HCT116 (cell line): Measurements from ENCODE around the gene ADCY1. TPM values are rescaled to one million over a fixed set of nuclear protein-coding genes. Genes with fewer than 3 reads are reported as not detected.

Experiments used
- ATAC-seq: fragments of 200-7000 bp; cut with Tn5 transposase; 2 replicates; pipeline ENCODE4 v1.9.1; 2020; ENCODE audit warnings: mild to moderate bottlenecking, moderate library complexity
- BruUV-seq: library from RNA; stranded (reverse); fragments of 400-500 nt; replicated peaks from 2 replicates; lab custom pipeline; 2021; lab: Mats Ljungman, UMichigan
- CTCF ChIA-PET: fragments of 300-600 bp; sonication (Branson Sonifier 250); formaldehyde crosslinking; loops from one replicate; lab custom pipeline; 2021; ENCODE audit warnings: antibody characterized with exemption; lab: Charles Lee
- POLR2A ChIA-PET: fragments of 300-600, 350-600 bp; sonication (Branson Sonifier 250); formaldehyde crosslinking; loops from one replicate; lab custom pipeline; 2021; ENCODE audit warnings: antibody characterized with exemption; lab: Charles Lee
- RAD21 ChIA-PET, 2 experiments: fragments of 300-600 bp; sonication (Branson Sonifier 250); formaldehyde crosslinking; loops; one replicate each; lab custom pipeline; 2023; ENCODE audit warnings: low total read pairs in 2 of 2; ENCODE audit not compliant: uncharacterized antibody in 2 of 2, unreplicated experiment in 2 of 2, low non-redundant PET in 1 of 2; lab: Charles Lee
- DNase-seq: peaks from one replicate; pipeline ENCODE4 v3.0.0-alpha.2; 2010; ENCODE audit warnings: low read depth, low spot score
- H2AFZ ChIP-seq: fragments of 200-600 bp; shearing (Covaris generic), sonication (generic); 2 replicates; pipeline ENCODE4 v1.6.1; 2017; ENCODE audit warnings: low read depth, mixed run types, mixed read lengths, antibody characterized with exemption, low read length; ENCODE audit not compliant: poor library complexity, severe bottlenecking
- H3K27ac ChIP-seq: 2 replicates; pipeline ENCODE4 v1.5.1; 2012; ENCODE audit warnings: low read depth, low read length
- H3K27me3 ChIP-seq: fragments of 200-600 bp; sonication (generic); 2 replicates; pipeline ENCODE4 v1.6.1; 2016; ENCODE audit warnings: mixed run types, low read length, mixed read lengths; ENCODE audit not compliant: insufficient read depth
- H3K36me3 ChIP-seq, 2 experiments: fragments of 200-500 bp in 1 of 2; fragments of 200-600 bp in 1 of 2; sonication (Bioruptor generic) in 1 of 2; sonication (generic) in 1 of 2; 2 replicates each; pipeline versions ENCODE4 v1.5.1 to v1.6.1; 2014 to 2016; ENCODE audit warnings: low read length in 2 of 2, inconsistent platforms in 1 of 2, mixed read lengths in 1 of 2, mixed run types in 1 of 2; ENCODE audit not compliant: insufficient read depth in 2 of 2, control insufficient read depth in 1 of 2
- H3K4me1 ChIP-seq, 2 experiments: fragments of 200-600 bp in 1 of 2; sonication (generic) in 1 of 2; 2 replicates each; pipeline versions ENCODE4 v1.5.1 to v1.6.1; 2012 to 2017; ENCODE audit warnings: low read length in 2 of 2, inconsistent platforms in 1 of 2, mild to moderate bottlenecking in 1 of 2, mixed read lengths in 1 of 2, mixed run types in 1 of 2, moderate library complexity in 1 of 2; ENCODE audit not compliant: insufficient read depth in 2 of 2, control insufficient read depth in 1 of 2
- H3K4me2 ChIP-seq: fragments of 200-600 bp; sonication (generic); 2 replicates; pipeline ENCODE4 v1.6.1; 2017; ENCODE audit warnings: mixed run types, low read length, mixed read lengths
- H3K4me3 ChIP-seq, 2 experiments: fragments of 200-600 bp in 1 of 2; sonication (generic) in 1 of 2; replicated peaks in 1 of 2; 2 replicates each; pipeline ENCODE4 v1.5.1; 2011 to 2016; ENCODE audit warnings: low read length in 2 of 2, control low read depth in 1 of 2, low read depth in 1 of 2, mild to moderate bottlenecking in 1 of 2, mixed read lengths in 1 of 2, mixed run types in 1 of 2
- H3K79me2 ChIP-seq: fragments of 200-600 bp; sonication (generic); 2 replicates; pipeline ENCODE4 v1.6.1; 2017; ENCODE audit warnings: mild to moderate bottlenecking, mixed run types, low read length, moderate library complexity, mixed read lengths; ENCODE audit not compliant: insufficient read depth
- H3K9ac ChIP-seq: fragments of 200-600 bp; sonication (generic); 2 replicates; pipeline ENCODE4 v1.6.1; 2016; ENCODE audit warnings: low read length, mixed read lengths
- H3K9me2 ChIP-seq: fragments of 200-600 bp; sonication (generic), shearing (Covaris generic); 2 replicates; pipeline ENCODE4 v1.6.1; 2017; ENCODE audit warnings: mixed run types, mild to moderate bottlenecking, moderate library complexity; ENCODE audit not compliant: insufficient read depth
- H3K9me3 ChIP-seq, 2 experiments: fragments of 200-500 bp in 1 of 2; fragments of 200-600 bp in 1 of 2; sonication (Bioruptor generic) in 1 of 2; sonication (generic) in 1 of 2; 2 replicates each; pipeline ENCODE4 v1.6.1; 2014 to 2017; ENCODE audit warnings: low read length in 2 of 2, mixed read lengths in 2 of 2, inconsistent platforms in 1 of 2, low read depth in 1 of 2, mild to moderate bottlenecking in 1 of 2, mixed run types in 1 of 2, moderate library complexity in 1 of 2; ENCODE audit not compliant: control insufficient read depth in 1 of 2, insufficient read depth in 1 of 2
- H4K20me1 ChIP-seq: fragments of 200-600 bp; sonication (generic), shearing (Covaris generic); 2 replicates; pipeline ENCODE4 v1.6.1; 2017; ENCODE audit warnings: mixed run types, mild to moderate bottlenecking, moderate library complexity; ENCODE audit not compliant: insufficient read depth
- ATF3 ChIP-seq: IDR thresholded peaks from 2 replicates; pipeline ENCODE4 v1.6.1; 2012
- CBX3 ChIP-seq: IDR thresholded peaks from 2 replicates; pipeline ENCODE4 v1.6.1; 2012; ENCODE audit warnings: low read depth
- CEBPB ChIP-seq: IDR thresholded peaks from 2 replicates; pipeline ENCODE4 v1.6.1; 2012; ENCODE audit warnings: low read depth
- CTCF ChIP-seq, 3 experiments: fragments of 200-600 bp in 1 of 3; sonication (generic) in 1 of 3; IDR thresholded peaks in 2 of 3; conservative IDR thresholded peaks in 1 of 3; 2 replicates each; pipeline ENCODE4 v1.5.1; 2012 to 2017; ENCODE audit warnings: low read depth in 2 of 3, low read length in 2 of 3, antibody characterized with exemption in 1 of 3, borderline replicate concordance in 1 of 3, control low read depth in 1 of 3, mild to moderate bottlenecking in 1 of 3, mixed read lengths in 1 of 3, mixed run types in 1 of 3, moderate library complexity in 1 of 3; ENCODE audit not compliant: insufficient read depth in 1 of 3
- ELF1 ChIP-seq: IDR thresholded peaks from 2 replicates; pipeline ENCODE4 v1.6.1; 2012; ENCODE audit warnings: low read depth, borderline replicate concordance
- EZH2 ChIP-seq: fragments of 200-600 bp; sonication (generic); IDR thresholded peaks from 2 replicates; pipeline ENCODE4 v1.6.1; 2017; ENCODE audit warnings: antibody characterized with exemption, mixed run types
- EZH2phosphoT487 ChIP-seq: fragments of 200-600 bp; IDR thresholded peaks from 2 replicates; pipeline ENCODE4 v1.6.1; 2018; ENCODE audit warnings: antibody characterized with exemption, borderline replicate concordance
- FOSL1 ChIP-seq: IDR thresholded peaks from 2 replicates; pipeline ENCODE4 v1.6.1; 2012; ENCODE audit warnings: low read depth
- JUND ChIP-seq: IDR thresholded peaks from 2 replicates; pipeline ENCODE4 v1.6.1; 2012
- POLR2AphosphoS5 ChIP-seq: IDR thresholded peaks from 2 replicates; pipeline ENCODE4 v1.6.1; 2011; ENCODE audit warnings: mild to moderate bottlenecking, low read depth, low read length, moderate library complexity
- RAD21 ChIP-seq: IDR thresholded peaks from 2 replicates; pipeline ENCODE4 v1.6.1; 2012; ENCODE audit warnings: low read depth, mild to moderate bottlenecking
- REST ChIP-seq: IDR thresholded peaks from 2 replicates; pipeline ENCODE4 v1.6.1; 2012; ENCODE audit warnings: low read depth
- SP1 ChIP-seq: IDR thresholded peaks from 2 replicates; pipeline ENCODE4 v1.6.1; 2012; ENCODE audit warnings: low read depth
- SRF ChIP-seq: IDR thresholded peaks from 2 replicates; pipeline ENCODE4 v1.6.1; 2012; ENCODE audit warnings: low read depth
- TCF7L2 ChIP-seq: IDR thresholded peaks from 2 replicates; pipeline ENCODE4 v1.7.0; 2011; ENCODE audit warnings: borderline replicate concordance, inconsistent platforms; ENCODE audit not compliant: insufficient read depth, insufficient read length; ENCODE audit errors: extremely low read depth
- YY1 ChIP-seq: IDR thresholded peaks from 2 replicates; pipeline ENCODE4 v1.6.1; 2011; ENCODE audit warnings: low read length, low read depth, moderate library complexity, mild to moderate bottlenecking; ENCODE audit not compliant: insufficient replicate concordance; ENCODE audit errors: extremely low read depth
- ZBTB33 ChIP-seq: IDR thresholded peaks from 2 replicates; pipeline ENCODE4 v1.6.1; 2011; ENCODE audit warnings: mild to moderate bottlenecking, low read length, moderate library complexity; ENCODE audit not compliant: insufficient replicate concordance; ENCODE audit errors: extremely low read depth
- ZFX ChIP-seq: fragments of 450-650 bp; IDR thresholded peaks from 2 replicates; pipeline ENCODE4 v1.6.1; 2017
- intact Hi-C: fragments of 100-400 bp; cut with micrococcal nuclease; formaldehyde crosslinking; loops from 2 replicates; pipeline ENCODE4 v1.10.0; 2022
- total RNA-seq: library from RNA; stranded (reverse); gene quantifications from one replicate; pipeline ENCODE4 v1.2.1, GENCODE V29; 2021; ENCODE audit not compliant: unreplicated experiment
- TF ChIP-seq, protein P1 (sequence below): IDR thresholded peaks from 2 replicates; pipeline ENCODE4 v1.6.1; 2012

Gene ADCY1
- total RNA-seq, 1 experiment from 2014 or later, result 0.05 TPM

- RAD21 ChIA-PET, result no interaction called here
- H3K9ac ChIP-seq, result no peak overlapping the region
- no peaks in the 10 kb centered on the region for H3K36me3 ChIP-seq
- no peak overlapping the region for H3K4me3 ChIP-seq
- H2AFZ ChIP-seq, result no peak overlapping the region
- intact Hi-C loops, result no loop called here
- DNase-seq, result no peak
- no peak for ATAC-seq
- no peak for TF ChIP-seq ELF1
- no peak for TF ChIP-seq SP1
- no peak for TF ChIP-seq RAD21
- TF ChIP-seq, protein P1, sequence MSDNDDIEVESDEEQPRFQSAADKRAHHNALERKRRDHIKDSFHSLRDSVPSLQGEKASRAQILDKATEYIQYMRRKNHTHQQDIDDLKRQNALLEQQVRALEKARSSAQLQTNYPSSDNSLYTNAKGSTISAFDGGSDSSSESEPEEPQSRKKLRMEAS, result no peak
- TF ChIP-seq CTCF (IDR thresholded peaks at IDR 0.05 in 2 of 3, conservative IDR thresholded peaks at IDR 0.05 in 1 of 3; ENCODE audit: borderline replicate concordance in 1 of 3, insufficient read depth in 1 of 3, low read depth in 2 of 3, low read length in 2 of 3), result no peak
- no peak for TF ChIP-seq EZH2phosphoT487
- no peak for TF ChIP-seq ZBTB33
- no peak for TF ChIP-seq POLR2AphosphoS5
- TF ChIP-seq YY1, result no peak
- no peak for TF ChIP-seq FOSL1
- TF ChIP-seq TCF7L2, result no peak
- no peak for TF ChIP-seq ZFX
- no peak for TF ChIP-seq JUND
- no peak for TF ChIP-seq REST
- no peak for TF ChIP-seq EZH2
- no peak for TF ChIP-seq SRF
- no peak for TF ChIP-seq ATF3
- no peak for TF ChIP-seq CEBPB
- no peak for TF ChIP-seq CBX3
- TF ChIP-seq, all 23 proteins: peak for 0
- Histone ChIP-seq H4K20me1 (no peaks in the 10 kb centered on the region), H3K4me1 (no peaks in the 10 kb centered on the region), H3K4me2 (no peak overlapping the region), H3K9me3 (no peaks in the 10 kb centered on the region), H3K27ac (no peak overlapping the region), H3K27me3 (no peaks in the 10 kb centered on the region), H3K9me2 (no peaks in the 10 kb centered on the region), H3K79me2 (no peaks in the 10 kb centered on the region)
- no TSS peak for BruUV-seq
- ChIA-PET CTCF (no interaction called here), POLR2A (no interaction called here)
Observed at GRCh38 chr7:45642044-45642443, 67.9 kb downstream of the ADCY1 start.
